ENCODE data around the gene ST8SIA6.
A peak's percentile ranks its signal among the peaks of the same experiment; 100 is the strongest.

Gene ST8SIA6

GRCh38 chr10:17457083-17457482, 2.7 kb upstream of the ST8SIA6 start (continued):
- TF ChIP-seq ZNF488 (tag by site-specific recombination; IDR thresholded peaks at IDR 0.05) (no peak), ZNF248 (tag by site-specific recombination; IDR thresholded peaks at IDR 0.05) (no peak), ZNF391 (tag by site-specific recombination; IDR thresholded peaks at IDR 0.05; ENCODE audit: borderline replicate concordance, low read depth) (no peak), ZNF707 (tag by site-specific recombination; IDR thresholded peaks at IDR 0.05) (no peak), PRDM1 (tag by site-specific recombination; IDR thresholded peaks at IDR 0.05) (no peak)

- H3K27ac ChIP-seq (ENCODE audit: extremely low read depth, low read depth, low read length) = no peak overlapping the region
- H3K9me3 ChIP-seq (ENCODE audit: control insufficient read depth, insufficient read depth, low read depth, low read length) = no peaks in the 10 kb centered on the region
- POLR2A ChIA-PET = no interaction called here
- no peaks in the 10 kb centered on the region for H3K4me1 ChIP-seq (ENCODE audit: control insufficient read depth, insufficient read depth, low read length)
- CTCF ChIA-PET = no interaction called here
- no peak overlapping the region for H3K4me3 ChIP-seq (ENCODE audit: low read depth, low read length)
- no peak for TF ChIP-seq ZNF776 (tag by site-specific recombination; IDR thresholded peaks at IDR 0.05; ENCODE audit: borderline replicate concordance)
- TF ChIP-seq, protein P1, sequence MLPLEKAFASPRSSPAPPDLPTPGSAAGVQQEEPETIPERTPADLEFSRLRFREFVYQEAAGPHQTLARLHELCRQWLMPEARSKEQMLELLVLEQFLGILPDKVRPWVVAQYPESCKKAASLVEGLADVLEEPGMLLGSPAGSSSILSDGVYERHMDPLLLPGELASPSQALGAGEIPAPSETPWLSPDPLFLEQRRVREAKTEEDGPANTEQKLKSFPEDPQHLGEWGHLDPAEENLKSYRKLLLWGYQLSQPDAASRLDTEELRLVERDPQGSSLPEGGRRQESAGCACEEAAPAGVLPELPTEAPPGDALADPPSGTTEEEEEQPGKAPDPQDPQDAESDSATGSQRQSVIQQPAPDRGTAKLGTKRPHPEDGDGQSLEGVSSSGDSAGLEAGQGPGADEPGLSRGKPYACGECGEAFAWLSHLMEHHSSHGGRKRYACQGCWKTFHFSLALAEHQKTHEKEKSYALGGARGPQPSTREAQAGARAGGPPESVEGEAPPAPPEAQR (tag by site-specific recombination; IDR thresholded peaks at IDR 0.05) = no peak
- H3K36me3 ChIP-seq (ENCODE audit: control insufficient read depth in 2 of 2, insufficient read depth in 1 of 2, low read length in 2 of 2) = no peaks in the 10 kb centered on the region
These were observed 1.7 kb upstream of the ST8SIA6 start for GRCh38 chr10:17456032-17456548.

DNA sequence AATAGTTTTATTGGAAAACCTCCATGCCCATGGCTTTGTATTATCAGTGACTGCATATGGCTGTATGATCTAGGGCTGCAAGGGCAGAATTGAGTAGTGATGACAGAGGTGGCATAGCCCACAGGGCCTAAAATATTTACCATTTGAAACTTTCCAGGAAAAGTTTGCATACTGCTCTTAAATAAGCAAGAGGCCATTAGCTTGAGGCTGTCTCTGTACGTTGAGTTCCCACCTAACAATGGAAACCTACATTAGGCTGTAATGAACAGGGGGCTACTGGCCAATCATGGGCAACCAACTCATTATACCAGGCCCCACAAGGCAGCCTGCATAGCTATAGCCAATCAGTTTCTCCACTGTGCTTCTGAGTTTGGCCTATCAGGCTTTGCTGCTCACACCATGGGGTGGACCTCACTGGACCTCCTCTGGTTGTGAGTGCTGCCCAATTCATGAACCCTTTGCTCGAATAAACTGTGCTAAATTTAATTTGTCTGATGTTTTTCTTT, 673 bp upstream of the ST8SIA6 start:
- H3K9me3 ChIP-seq (ENCODE audit: control insufficient read depth, insufficient read depth, low read depth, low read length) = no peaks in the 10 kb centered on the region
- no peaks in the 10 kb centered on the region for H3K36me3 ChIP-seq (ENCODE audit: control insufficient read depth in 2 of 2, insufficient read depth in 1 of 2, low read length in 2 of 2)
- ChIA-PET CTCF (no interaction called here), POLR2A (no interaction called here)
- no peak overlapping the region for H3K4me3 ChIP-seq (ENCODE audit: low read depth, low read length)
- H3K27ac ChIP-seq (ENCODE audit: extremely low read depth, low read depth, low read length) = no peak overlapping the region
- no peaks in the 10 kb centered on the region for H3K4me1 ChIP-seq (ENCODE audit: control insufficient read depth, insufficient read depth, low read length)
- TF ChIP-seq ZNF549 (tag by site-specific recombination; IDR thresholded peaks at IDR 0.05) = peak; percentile 97
- TF ChIP-seq OVOL3 (tag by site-specific recombination; IDR thresholded peaks at IDR 0.05) = no peak
- TF ChIP-seq ZNF138 (tag by site-specific recombination; IDR thresholded peaks at IDR 0.05; ENCODE audit: borderline replicate concordance) = no peak
- TF ChIP-seq SETDB1 (IDR thresholded peaks at IDR 0.05; ENCODE audit: insufficient read length, low read length) = peak; percentile 46
- TF ChIP-seq SP2 (tag by site-specific recombination; IDR thresholded peaks at IDR 0.05) = peak; percentile 39
- TF ChIP-seq ZNF335 (tag by site-specific recombination; conservative IDR thresholded peaks at IDR 0.05) = peak; percentile 52; the same call in 1 of the 2 replicates

DNA sequence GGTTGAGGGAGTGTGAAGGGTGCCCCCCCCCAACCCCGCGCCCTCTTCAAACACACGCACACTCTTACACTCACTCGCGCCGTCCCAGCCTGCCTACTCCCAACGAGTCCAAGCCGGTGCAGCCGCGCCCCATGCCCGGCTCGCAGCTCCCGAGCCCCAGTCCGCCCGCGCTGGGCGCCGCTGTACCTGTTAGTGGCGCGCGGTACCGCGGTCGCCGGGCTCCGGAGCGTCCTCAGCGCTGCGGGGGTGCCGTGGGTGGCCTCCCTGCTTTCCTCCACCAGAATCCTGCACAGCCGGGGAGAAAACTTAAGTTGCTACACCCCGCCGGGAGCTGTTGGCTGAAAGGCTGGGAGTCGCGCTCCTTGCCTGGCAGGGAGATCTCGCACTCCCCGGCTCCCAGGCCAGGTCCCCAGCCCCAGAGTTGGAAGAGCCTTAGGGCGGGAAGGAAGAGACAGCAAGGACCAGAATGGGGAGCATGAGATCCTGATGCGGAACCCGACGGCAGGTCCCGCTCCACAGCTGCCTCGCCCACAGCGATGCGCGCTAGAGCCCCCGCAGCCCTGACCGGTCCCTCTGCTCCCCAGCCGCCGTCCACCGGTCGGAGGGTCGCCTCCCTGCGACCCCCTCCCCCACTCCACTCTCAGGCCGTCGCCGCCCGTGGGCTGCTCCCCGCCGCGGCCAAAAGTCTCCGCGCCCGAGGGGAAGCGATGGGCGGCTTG, 863 bp downstream of the ST8SIA6 start:
- H3K4me3 ChIP-seq (ENCODE audit: low read depth, low read length) = peak overlapping the region; percentile 52
- POLR2A ChIA-PET = no interaction called here
- no peaks in the 10 kb centered on the region for H3K4me1 ChIP-seq (ENCODE audit: control insufficient read depth, insufficient read depth, low read length)
- CTCF ChIA-PET = interaction anchor here (0.6 to 0.7 kb wide), 2 partner anchors 8 to 166 kb away, joined by 3 read pairs; no protein-coding TSS in a partner anchor
- H3K27ac ChIP-seq (ENCODE audit: extremely low read depth, low read depth, low read length) = peak overlapping the region; percentile 39; the same call in 1 of the 2 replicates
- no peaks in the 10 kb centered on the region for H3K9me3 ChIP-seq (ENCODE audit: control insufficient read depth, insufficient read depth, low read depth, low read length)
- H3K36me3 ChIP-seq (ENCODE audit: control insufficient read depth in 2 of 2, insufficient read depth in 1 of 2, low read length in 2 of 2) = no peaks in the 10 kb centered on the region
- TF ChIP-seq ZBTB8A (tag by site-specific recombination; IDR thresholded peaks at IDR 0.05) (peak; percentile 93), ZNF16 (tag by site-specific recombination; IDR thresholded peaks at IDR 0.05; ENCODE audit: low read depth) (no peak), ZNF416 (tag by site-specific recombination; IDR thresholded peaks at IDR 0.05) (no peak), ZNF76 (tag by site-specific recombination; IDR thresholded peaks at IDR 0.05; ENCODE audit: borderline replicate concordance, low read depth) (0 out of 2 replicates have a peak, but pooled peaks have one; percentile 40), ZNF114 (tag by site-specific recombination; IDR thresholded peaks at IDR 0.05) (no peak), ZNF366 (tag by site-specific recombination; conservative IDR thresholded peaks at IDR 0.05) (peak; percentile 35; the same call in 1 of the 2 replicates), ZNF664 (tag by site-specific recombination; IDR thresholded peaks at IDR 0.05) (no peak), REPIN1 (tag by site-specific recombination; IDR thresholded peaks at IDR 0.05; ENCODE audit: low read depth) (no peak), ZNF184 (tag by site-specific recombination; IDR thresholded peaks at IDR 0.05) (no peak), ZNF394 (tag by site-specific recombination; IDR thresholded peaks at IDR 0.05; ENCODE audit: borderline replicate concordance) (0 out of 2 replicates have a peak, but pooled peaks have one; percentile 35), ZNF624 (tag by site-specific recombination; IDR thresholded peaks at IDR 0.05) (no peak), ZIC2 (tag by site-specific recombination; IDR thresholded peaks at IDR 0.05) (peak; percentile 77), ZNF112 (tag by site-specific recombination; IDR thresholded peaks at IDR 0.05) (no peak), ZNF701 (tag by site-specific recombination; IDR thresholded peaks at IDR 0.05) (no peak)

Measured in HEK293 (cell line).